Activated naive CD4-positive, alpha-beta T cell treated with anti-CD3 and anti-CD28 coated beads for 36 hours (primary cell): Measurements from ENCODE around the gene FARP2. TPM values are rescaled to one million over a fixed set of nuclear protein-coding genes. Genes with fewer than 3 reads are reported as not detected.
"Not testable (repeated sequence)": the region's sequence is repeated elsewhere in the genome, so short reads cannot be mapped to it uniquely, and the experiment has no call there.

Source experiments
- CTCF ChIA-PET: fragments of 350-600 bp; sonication (Branson Sonifier 250); formaldehyde crosslinking; loops from one replicate; lab custom pipeline; 2021; ENCODE audit warnings: antibody characterized with exemption; lab: Charles Lee
- DNase-seq: peaks from one replicate; pipeline ENCODE4 v3.0.0-alpha.2; 2020
- H3K27ac Mint-ChIP-seq: one replicate; pipeline ENCODE4 v1.8.0; 2021; ENCODE audit warnings: mild to moderate bottlenecking, mixed read lengths
- H3K27me3 Mint-ChIP-seq: one replicate; pipeline ENCODE4 v1.8.0; 2021; ENCODE audit warnings: low read depth, mixed read lengths
- H3K36me3 Mint-ChIP-seq: one replicate; pipeline ENCODE4 v1.8.0; 2021; ENCODE audit warnings: low read depth, mixed read lengths
- H3K4me1 Mint-ChIP-seq: one replicate; pipeline ENCODE4 v1.8.0; 2021; ENCODE audit warnings: low read depth, mixed read lengths
- H3K4me3 Mint-ChIP-seq: one replicate; pipeline ENCODE4 v1.8.0; 2021; ENCODE audit warnings: mild to moderate bottlenecking, moderate library complexity, mixed read lengths
- H3K9me3 Mint-ChIP-seq: one replicate; pipeline ENCODE4 v1.8.0; 2021; ENCODE audit warnings: mixed read lengths
- intact Hi-C: fragments of 100-400 bp; cut with micrococcal nuclease; formaldehyde crosslinking; loops from one replicate; pipeline ENCODE4 v1.15.1; 2023
- total RNA-seq, 2 experiments: library from RNA; stranded (reverse); gene quantifications; one replicate each; pipeline ENCODE4 v1.2.3, GENCODE V29; 2021

The FARP2 gene
- total RNA-seq, 2 experiments from 2014 or later, result 19.5 to 19.6 TPM

GRCh38 chr2:241430178-241430577, 74.1 kb downstream of the FARP2 start:
- DNase-seq, result no peak
- CTCF ChIA-PET, result no interaction called here
- H3K27me3 Mint-ChIP-seq, result no peaks in the 10 kb centered on the region
- H3K27ac Mint-ChIP-seq, result no peak overlapping the region
- H3K4me3 Mint-ChIP-seq, result no peak overlapping the region
- peaks cover 26% of the 10 kb centered on the region for H3K36me3 Mint-ChIP-seq
- intact Hi-C loops, result no loop called here
- H3K4me1 Mint-ChIP-seq, result no peaks in the 10 kb centered on the region
- H3K9me3 Mint-ChIP-seq, result no peaks in the 10 kb centered on the region

GRCh38 chr2:241432824-241433448, 76.9 kb downstream of the FARP2 start:
- H3K27me3 Mint-ChIP-seq, result no peaks in the 10 kb centered on the region
- H3K9me3 Mint-ChIP-seq, result no peaks in the 10 kb centered on the region
- CTCF ChIA-PET, result no interaction called here
- H3K27ac Mint-ChIP-seq, result no peak overlapping the region
- H3K36me3 Mint-ChIP-seq, result peaks cover 38% of the 10 kb centered on the region
- DNase-seq, result no peak
- no peak overlapping the region for H3K4me3 Mint-ChIP-seq
- intact Hi-C loops, result no loop called here
- H3K4me1 Mint-ChIP-seq, result no peaks in the 10 kb centered on the region

GRCh38 chr2:241437179-241437578, 81.1 kb downstream of the FARP2 start:
- Mint-ChIP-seq H3K36me3 (peaks cover 52% of the 10 kb centered on the region), H3K9me3 (no peaks in the 10 kb centered on the region), H3K27me3 (peaks cover 18% of the 10 kb centered on the region), H3K4me3 (no peak overlapping the region), H3K27ac (no peak overlapping the region), H3K4me1 (no peaks in the 10 kb centered on the region)
- DNase-seq, result no peak
- intact Hi-C loops, result no loop called here
- CTCF ChIA-PET, result no interaction called here

- Mint-ChIP-seq H3K4me3 (no peak overlapping the region), H3K4me1 (peaks cover 24% of the 10 kb centered on the region), H3K27ac (no peak overlapping the region), H3K36me3 (peaks cover 38% of the 10 kb centered on the region), H3K27me3 (peaks cover 39% of the 10 kb centered on the region), H3K9me3 (no peaks in the 10 kb centered on the region)
- CTCF ChIA-PET, result interaction anchor here (0.5 kb wide), 1 partner anchor 13 kb away, joined by 3 read pairs; no protein-coding TSS in a partner anchor
- no peak for DNase-seq
- intact Hi-C loops, result loop anchor here (5.0 kb wide), 2 partner anchors 196 to 339 kb away; partner anchors contain the start of genes ATG4B, MTERF4 and THAP4
Measured at GRCh38 chr2:241441492-241441891, 85.4 kb downstream of the FARP2 start.

- Mint-ChIP-seq H3K36me3 (peaks cover 27% of the 10 kb centered on the region), H3K27me3 (peaks cover 54% of the 10 kb centered on the region), H3K4me3 (no peak overlapping the region), H3K9me3 (no peaks in the 10 kb centered on the region), H3K27ac (peak overlapping the region; percentile 22), H3K4me1 (peaks cover 24% of the 10 kb centered on the region)
- CTCF ChIA-PET, result interaction anchor here (0.8 to 0.9 kb wide), 2 partner anchors 39 to 153 kb away, joined by 3 to 4 read pairs; no protein-coding TSS in a partner anchor
- intact Hi-C loops, result loop anchor here (1.0 to 5.0 kb wide), 7 partner anchors 65 to 341 kb away; partner anchors contain the start of genes ATG4B, HDLBP, MTERF4 and SEPTIN2
- DNase-seq, result peak; percentile 98
Measured at GRCh38 chr2:241443486-241444223, 87.6 kb downstream of the FARP2 start.

GRCh38 chr2:241445426-241445825, 89.3 kb downstream of the FARP2 start:
- Mint-ChIP-seq H3K4me1 (peaks cover 24% of the 10 kb centered on the region), H3K27ac (no peak overlapping the region), H3K36me3 (peaks cover 21% of the 10 kb centered on the region), H3K9me3 (no peaks in the 10 kb centered on the region), H3K27me3 (peaks cover 63% of the 10 kb centered on the region), H3K4me3 (no peak overlapping the region)
- intact Hi-C loops, result loop anchor here (2.0 kb wide), 2 partner anchors 63 to 165 kb away; partner anchors contain the start of gene STK25
- peak; percentile 30 for DNase-seq
- CTCF ChIA-PET, result no interaction called here

- H3K36me3 Mint-ChIP-seq, H3K27ac Mint-ChIP-seq, H3K9me3 Mint-ChIP-seq, DNase-seq, intact Hi-C loops, H3K4me3 Mint-ChIP-seq, H3K4me1 Mint-ChIP-seq: not testable (repeated sequence)
- peaks cover 61% of the 10 kb centered on the region for H3K27me3 Mint-ChIP-seq
- CTCF ChIA-PET, result interaction anchor here (0.6 kb wide), 1 partner anchor 10 kb away, joined by 3 read pairs; no protein-coding TSS in a partner anchor
Measured at GRCh38 chr2:241450092-241450491, 94.0 kb downstream of the FARP2 start.

GRCh38 chr2:241451840-241452506, 95.9 kb downstream of the FARP2 start:
- H3K36me3 Mint-ChIP-seq, result peaks cover 5% of the 10 kb centered on the region
- CTCF ChIA-PET, result no interaction called here
- intact Hi-C loops, result no loop called here

GRCh38 chr2:241453919-241454318, 97.8 kb downstream of the FARP2 start:
- intact Hi-C loops, H3K4me1 Mint-ChIP-seq, CTCF ChIA-PET, H3K27ac Mint-ChIP-seq, H3K4me3 Mint-ChIP-seq, H3K36me3 Mint-ChIP-seq, H3K9me3 Mint-ChIP-seq, DNase-seq: not testable (repeated sequence)
- H3K27me3 Mint-ChIP-seq, result peaks cover 38% of the 10 kb centered on the region

More at GRCh38 chr2:241451840-241452506, 95.9 kb downstream of the FARP2 start:
- DNase-seq, result no peak
- Mint-ChIP-seq H3K27me3 (peaks cover 52% of the 10 kb centered on the region), H3K4me1 (no peaks in the 10 kb centered on the region), H3K27ac (no peak overlapping the region), H3K9me3 (no peaks in the 10 kb centered on the region), H3K4me3 (no peak overlapping the region)

- Mint-ChIP-seq H3K4me3 (no peak overlapping the region), H3K36me3 (no peaks in the 10 kb centered on the region), H3K27ac (no peak overlapping the region), H3K9me3 (no peaks in the 10 kb centered on the region), H3K27me3 (peaks cover 29% of the 10 kb centered on the region), H3K4me1 (no peaks in the 10 kb centered on the region)
- CTCF ChIA-PET, result interaction anchor here (0.7 kb wide), 1 partner anchor 13 kb away, joined by 3 read pairs; no protein-coding TSS in a partner anchor
- DNase-seq, result no peak
- intact Hi-C loops, result no loop called here
Measured at GRCh38 chr2:241454837-241455485, 98.9 kb downstream of the FARP2 start.

GRCh38 chr2:241456546-241456945, 100.5 kb downstream of the FARP2 start:
- H3K4me1 Mint-ChIP-seq, result no peaks in the 10 kb centered on the region
- no peaks in the 10 kb centered on the region for H3K36me3 Mint-ChIP-seq
- intact Hi-C loops, result no loop called here
- no peak overlapping the region for H3K4me3 Mint-ChIP-seq
- no peak overlapping the region for H3K27ac Mint-ChIP-seq
- CTCF ChIA-PET, result no interaction called here
- peaks cover 25% of the 10 kb centered on the region for H3K27me3 Mint-ChIP-seq
- no peaks in the 10 kb centered on the region for H3K9me3 Mint-ChIP-seq
- no peak for DNase-seq

- intact Hi-C loops, result no loop called here
- Mint-ChIP-seq H3K4me1 (no peaks in the 10 kb centered on the region), H3K27ac (no peak overlapping the region), H3K9me3 (no peaks in the 10 kb centered on the region), H3K4me3 (no peak overlapping the region), H3K27me3 (peaks cover 14% of the 10 kb centered on the region), H3K36me3 (no peaks in the 10 kb centered on the region)
- no peak for DNase-seq
- CTCF ChIA-PET, result no interaction called here
Measured at GRCh38 chr2:241458687-241459086, 102.6 kb downstream of the FARP2 start.
